Mucosa of rectum (tissue), 2 donors: ENCODE data around the gene MYO3B.
"Not testable (repeated sequence)": the region's sequence is repeated elsewhere in the genome, so short reads cannot be mapped to it uniquely, and the experiment has no call there.

ENCODE experiments used
- H3K27ac ChIP-seq, 2 donors: one replicate each; pipeline ENCODE4 v1.7.0; 2013; ENCODE audit warnings: inconsistent platforms in 2 of 2, low read depth in 2 of 2, low read length in 2 of 2
- H3K27me3 ChIP-seq, 2 donors: one replicate each; pipeline ENCODE4 v1.7.0; 2013; ENCODE audit warnings: low read length in 2 of 2; ENCODE audit not compliant: control insufficient read depth in 2 of 2, insufficient read depth in 2 of 2
- H3K36me3 ChIP-seq, 2 donors: one replicate each; pipeline ENCODE4 v1.7.0; 2013; ENCODE audit warnings: low read length in 2 of 2; ENCODE audit not compliant: control insufficient read depth in 2 of 2, insufficient read depth in 2 of 2
- H3K4me1 ChIP-seq, 2 donors: one replicate each; pipeline ENCODE4 v1.7.0; 2013; ENCODE audit warnings: low read length in 2 of 2, mild to moderate bottlenecking in 1 of 2; ENCODE audit not compliant: control insufficient read depth in 2 of 2, insufficient read depth in 2 of 2
- H3K4me3 ChIP-seq, 2 donors: one replicate each; pipeline ENCODE4 v1.7.0; 2013; ENCODE audit warnings: low read length in 2 of 2
- H3K9ac ChIP-seq, 2 donors: one replicate each; pipeline ENCODE4 v1.7.0; 2013; ENCODE audit warnings: low read length in 2 of 2, low read depth in 1 of 2, mild to moderate bottlenecking in 1 of 2
- H3K9me3 ChIP-seq, 2 donors: one replicate each; pipeline ENCODE4 v1.7.0; 2013; ENCODE audit warnings: low read length in 2 of 2; ENCODE audit not compliant: control insufficient read depth in 2 of 2
- donor health status: healthy.
- donor health status: Normal muscosa, but diverticular disease.

MYO3B gene

DNA sequence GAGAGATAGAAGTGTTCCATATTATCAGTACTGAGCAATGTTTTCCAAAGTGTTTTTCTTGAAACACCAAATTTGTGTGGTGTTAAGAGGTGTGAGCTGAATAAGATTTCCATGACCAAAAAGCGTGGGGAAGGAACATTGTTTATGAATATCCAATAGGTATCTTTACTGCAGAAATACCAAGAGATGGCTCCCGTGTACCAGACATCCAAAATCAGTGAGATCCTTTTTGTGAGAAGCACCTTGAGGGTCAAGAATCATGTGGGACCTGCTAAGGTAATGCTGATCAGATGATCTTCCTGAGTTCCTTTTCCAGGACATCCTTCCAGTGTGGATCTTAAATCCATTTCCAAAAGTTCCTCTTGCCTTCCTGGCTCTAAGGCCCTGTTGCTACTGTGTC, 246.0 kb downstream of the MYO3B start:
- Histone ChIP-seq H3K27me3 (no peaks in the 10 kb centered on the region), H3K36me3 (no peaks in the 10 kb centered on the region), H3K4me1 (peaks cover 0 to 10% of the 10 kb centered on the region in 2 donors), H3K9ac (no peak overlapping the region), H3K27ac (no peak overlapping the region), H3K9me3 (no peaks in the 10 kb centered on the region), H3K4me3 (no peak overlapping the region)

DNA sequence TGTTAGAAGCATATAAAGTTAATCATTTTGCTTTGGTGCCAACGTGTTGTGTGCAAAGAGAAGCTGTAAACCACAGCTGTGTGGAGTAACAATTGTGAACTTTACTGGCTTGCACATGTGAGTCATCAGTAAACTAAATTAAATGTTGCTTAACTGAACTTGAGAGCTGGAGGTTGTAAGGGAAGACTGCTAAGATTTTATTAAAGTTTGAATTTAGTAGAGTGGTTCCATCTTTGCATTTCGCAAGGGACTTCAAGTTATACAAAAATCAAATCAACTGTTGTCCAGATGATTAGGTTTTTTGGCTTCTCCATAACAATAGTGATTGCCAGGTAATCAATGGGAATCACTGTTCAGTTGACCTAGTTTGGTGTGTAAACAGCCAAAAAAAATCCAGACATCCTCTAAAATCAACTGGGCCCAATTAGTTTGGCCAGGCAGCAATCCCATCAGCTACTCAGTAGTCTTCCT, 247.4 kb downstream of the MYO3B start:
- Histone ChIP-seq H3K9ac (no peak overlapping the region), H3K27me3 (no peaks in the 10 kb centered on the region), H3K4me1 (peaks cover 0 to 10% of the 10 kb centered on the region in 2 donors), H3K9me3 (no peaks in the 10 kb centered on the region), H3K27ac (peak overlapping the region in 1 of 2 donors; percentile 11), H3K4me3 (no peak overlapping the region), H3K36me3 (no peaks in the 10 kb centered on the region)

DNA sequence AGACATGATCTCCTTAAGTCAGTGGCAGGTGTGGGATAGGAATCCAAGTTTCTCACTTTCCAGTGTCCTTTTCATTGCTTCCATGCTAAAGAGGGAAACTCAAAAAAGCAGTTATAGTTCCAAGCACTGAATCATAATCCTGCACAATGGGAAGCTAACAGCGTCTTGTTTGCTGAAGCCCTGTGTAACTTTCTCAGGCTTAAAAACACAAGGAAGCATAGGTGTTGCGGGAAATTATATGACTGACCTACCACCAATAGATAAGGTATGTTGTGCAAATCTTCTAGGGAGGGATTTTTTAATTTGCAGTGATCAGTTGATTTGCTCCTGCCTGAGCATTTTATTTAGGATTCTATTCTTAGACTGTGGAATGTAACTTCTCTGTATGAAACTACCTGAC, 250.9 kb downstream of the MYO3B start:
- Histone ChIP-seq H3K9me3 (no peaks in the 10 kb centered on the region), H3K36me3 (no peaks in the 10 kb centered on the region), H3K9ac (no peak overlapping the region), H3K4me1 (peaks cover 3 to 10% of the 10 kb centered on the region in 2 donors), H3K27me3 (no peaks in the 10 kb centered on the region), H3K4me3 (no peak overlapping the region), H3K27ac (no peak overlapping the region)

DNA sequence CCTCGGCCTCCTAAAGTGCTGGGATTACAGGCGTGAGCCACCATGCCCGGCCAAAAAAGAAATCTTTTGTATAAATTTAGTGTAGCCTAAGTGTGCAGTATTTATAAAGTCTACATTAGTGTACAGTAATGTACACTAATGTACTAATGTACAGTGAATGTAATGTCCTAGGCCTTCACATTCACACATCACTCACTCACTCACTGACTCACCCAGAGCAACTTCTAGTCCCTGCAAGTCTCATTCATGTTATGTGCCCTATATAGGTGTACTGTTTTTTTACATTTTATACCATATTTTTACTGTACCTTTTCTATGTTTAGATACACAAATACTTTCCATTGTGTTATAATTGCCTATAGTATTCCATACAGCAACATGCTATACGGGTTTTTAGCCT, 254.9 kb downstream of the MYO3B start:
- H3K36me3 ChIP-seq: no peaks in the 10 kb centered on the region
- no peak overlapping the region for H3K4me3 ChIP-seq
- no peaks in the 10 kb centered on the region for H3K9me3 ChIP-seq
- no peaks in the 10 kb centered on the region for H3K27me3 ChIP-seq
- H3K27ac ChIP-seq: no peak overlapping the region
- peaks cover 7 to 9% of the 10 kb centered on the region in 2 donors for H3K4me1 ChIP-seq
- H3K9ac ChIP-seq: no peak overlapping the region

DNA sequence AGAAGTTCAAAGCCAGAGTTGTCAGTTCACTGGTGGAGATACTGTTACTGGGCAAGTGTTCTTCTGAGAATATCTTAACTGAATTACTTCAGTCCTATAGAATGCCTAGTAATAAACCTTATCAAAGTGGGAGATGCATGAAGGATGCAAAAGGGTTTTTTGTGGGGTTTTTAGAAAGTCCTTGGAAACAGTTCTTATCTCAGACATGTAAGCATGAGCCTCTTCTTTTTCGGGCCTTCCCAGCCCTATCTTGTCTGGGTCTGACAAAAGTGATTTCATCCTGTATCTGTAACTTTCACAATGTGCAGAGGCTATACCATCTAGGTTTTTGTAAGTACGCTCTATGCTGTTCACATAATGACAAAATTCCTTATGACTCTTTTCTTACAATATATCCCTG, 255.5 kb downstream of the MYO3B start:
- Histone ChIP-seq H3K9ac (no peak overlapping the region), H3K36me3 (no peaks in the 10 kb centered on the region)

DNA sequence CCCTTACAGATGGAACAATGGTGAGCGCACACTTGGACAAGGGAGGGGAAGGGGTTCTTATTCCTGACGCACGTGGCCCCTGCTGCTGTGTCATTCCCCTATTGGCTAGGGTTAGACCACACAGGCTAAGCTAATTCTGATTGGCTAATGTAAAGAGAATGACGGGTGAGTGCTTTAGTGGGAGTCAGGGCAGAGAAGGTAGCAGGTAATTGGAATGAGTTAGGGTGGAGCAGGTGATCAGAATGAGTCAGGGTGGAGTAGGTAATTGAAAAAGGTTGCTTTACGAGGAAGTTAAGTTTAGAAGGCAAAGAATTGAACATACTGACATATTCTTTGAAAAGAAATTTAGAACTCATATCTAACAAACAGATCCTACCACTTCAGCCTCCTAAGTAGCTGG, 256.4 kb downstream of the MYO3B start:
- H3K36me3 ChIP-seq, H3K27me3 ChIP-seq, H3K9me3 ChIP-seq, H3K4me3 ChIP-seq, H3K9ac ChIP-seq, H3K4me1 ChIP-seq: not testable (repeated sequence)
- H3K27ac ChIP-seq: peak overlapping the region in 1 of 2 donors; percentile 16

More for the DNA sequence above, 255.5 kb downstream of the MYO3B start:
- no peak overlapping the region for H3K27ac ChIP-seq
- no peaks in the 10 kb centered on the region for H3K9me3 ChIP-seq
- H3K4me1 ChIP-seq: peaks cover 7 to 9% of the 10 kb centered on the region in 2 donors
- H3K4me3 ChIP-seq: no peak overlapping the region
- H3K27me3 ChIP-seq: no peaks in the 10 kb centered on the region

DNA sequence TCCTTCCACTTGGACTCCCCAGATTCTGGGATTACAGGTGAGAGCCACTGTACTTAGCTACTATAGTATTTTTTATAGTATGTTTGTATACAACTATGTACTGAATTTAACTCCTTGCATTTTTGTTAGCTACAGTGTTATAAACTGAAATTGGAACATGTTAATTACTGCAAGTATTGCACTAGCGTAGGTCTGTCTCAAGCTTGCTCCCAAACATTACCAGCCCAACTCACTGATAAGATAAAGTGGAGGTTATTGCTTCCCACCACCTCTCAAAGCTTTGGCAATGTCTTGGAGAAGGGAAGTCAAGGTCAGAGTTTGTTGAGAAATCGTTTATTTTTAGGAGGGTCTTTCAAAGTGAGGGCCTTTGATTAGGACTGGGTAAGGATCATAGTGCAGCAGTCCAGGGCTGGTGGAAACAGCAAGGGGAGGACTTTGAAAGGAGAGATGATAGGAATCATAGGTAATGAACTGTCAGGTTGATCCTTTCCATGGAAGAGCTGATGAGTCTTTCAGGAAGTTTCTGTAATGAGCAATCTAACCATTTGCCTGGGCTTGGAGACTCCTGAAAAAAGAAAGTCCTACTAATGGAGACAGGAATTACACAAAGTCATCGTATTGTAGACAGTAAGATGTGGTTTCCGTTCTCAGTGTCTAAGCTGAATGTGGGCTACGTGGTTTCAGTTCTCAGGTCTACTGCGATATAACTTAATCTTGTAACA, 257.1 kb downstream of the MYO3B start:
- Histone ChIP-seq H3K9ac (no peak overlapping the region), H3K27ac (peak overlapping the region in 1 of 2 donors; percentile 16), H3K27me3 (no peaks in the 10 kb centered on the region), H3K4me1 (peaks cover 7 to 9% of the 10 kb centered on the region in 2 donors), H3K9me3 (no peaks in the 10 kb centered on the region), H3K36me3 (no peaks in the 10 kb centered on the region), H3K4me3 (no peak overlapping the region)

DNA sequence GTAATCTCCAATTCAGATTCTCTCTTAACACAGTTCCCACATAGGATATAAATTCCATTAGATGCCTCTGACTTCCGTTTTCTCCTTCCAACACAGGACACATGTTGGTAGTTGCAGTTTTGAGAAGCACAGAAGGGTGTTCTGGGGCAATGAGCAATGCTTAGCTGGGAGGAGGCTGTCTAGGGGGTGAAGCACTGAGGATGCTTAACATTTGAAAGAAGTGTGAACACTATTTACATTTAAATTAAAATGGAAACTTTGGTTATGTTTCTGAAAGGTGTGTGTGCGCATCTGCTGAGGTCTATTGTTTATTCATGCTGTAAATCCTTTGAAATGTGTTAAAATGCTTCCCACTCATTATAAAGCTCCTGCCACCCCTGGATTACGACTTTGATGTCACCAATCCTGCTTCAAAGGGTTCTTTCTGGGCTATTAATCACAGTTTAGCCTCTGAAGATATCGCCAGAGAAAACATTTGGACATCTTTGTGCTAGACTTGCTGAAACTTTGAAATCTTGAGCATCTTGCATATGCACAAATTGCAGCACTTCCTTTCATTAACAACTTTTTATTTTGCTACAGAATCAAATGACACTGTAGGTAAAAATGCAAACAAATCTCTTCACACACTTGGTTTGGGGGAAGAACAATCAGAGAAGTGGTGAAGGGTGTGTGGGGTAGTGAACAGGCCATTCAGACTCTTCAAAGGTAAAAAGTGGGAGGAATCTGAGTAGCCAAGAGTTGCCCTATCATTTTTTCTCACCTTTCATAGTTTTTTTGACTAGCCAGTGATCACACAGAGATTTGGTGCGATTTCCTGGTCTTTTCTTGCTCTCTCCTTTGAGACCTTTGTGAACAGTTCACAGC, 258.4 kb downstream of the MYO3B start:
- no peaks in the 10 kb centered on the region for H3K36me3 ChIP-seq
- H3K27ac ChIP-seq: no peak overlapping the region
- H3K4me3 ChIP-seq: no peak overlapping the region

DNA sequence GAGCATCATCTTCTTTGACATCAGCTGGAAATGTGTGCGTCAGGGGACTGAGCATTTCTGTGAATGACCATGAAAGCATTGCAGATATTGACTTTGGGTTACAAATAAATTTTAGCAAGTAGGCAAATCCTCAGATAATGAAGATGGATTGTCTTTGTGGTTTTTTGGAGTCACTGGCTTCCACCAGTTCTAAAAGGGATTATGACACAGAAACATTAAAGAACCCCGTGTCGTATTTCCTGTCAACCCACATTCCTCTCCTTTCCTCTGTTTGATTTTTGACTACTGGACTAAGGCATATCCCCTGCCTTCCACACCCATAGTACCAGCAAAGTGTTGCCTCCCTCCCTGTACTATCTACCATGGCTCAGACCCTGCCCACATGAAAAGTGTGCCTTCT, 268.1 kb downstream of the MYO3B start:
- Histone ChIP-seq H3K27me3 (no peaks in the 10 kb centered on the region), H3K4me1 (peaks cover 0 to 6% of the 10 kb centered on the region in 2 donors), H3K4me3 (no peak overlapping the region)

More for the DNA sequence above, 258.4 kb downstream of the MYO3B start:
- H3K27me3 ChIP-seq: no peaks in the 10 kb centered on the region
- H3K9ac ChIP-seq: no peak overlapping the region
- H3K4me1 ChIP-seq: peaks cover 6 to 9% of the 10 kb centered on the region in 2 donors
- no peaks in the 10 kb centered on the region for H3K9me3 ChIP-seq

DNA sequence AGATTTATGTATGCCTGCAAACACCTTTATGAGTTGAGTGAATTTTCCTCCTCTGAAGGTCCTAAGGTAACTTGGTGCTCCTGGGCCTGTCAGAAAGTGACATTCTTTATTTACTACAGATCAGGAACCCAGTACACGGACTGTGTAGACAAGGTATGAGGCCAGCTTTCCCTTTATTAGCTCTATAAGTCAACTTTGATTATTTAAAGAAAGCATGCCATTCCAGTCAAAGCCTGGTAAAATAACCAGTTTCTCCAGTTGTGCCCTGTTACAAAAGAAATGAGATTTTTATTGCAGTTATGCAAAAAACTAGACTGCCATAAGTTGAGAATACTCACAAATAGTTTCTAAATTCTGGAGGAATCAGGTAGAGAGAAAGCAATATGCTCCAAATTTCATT, 271.1 kb downstream of the MYO3B start:
- Histone ChIP-seq H3K36me3 (no peaks in the 10 kb centered on the region), H3K4me1 (no peaks in the 10 kb centered on the region), H3K4me3 (no peak overlapping the region), H3K27ac (no peak overlapping the region), H3K9me3 (peaks cover 0 to 2% of the 10 kb centered on the region in 2 donors), H3K9ac (no peak overlapping the region), H3K27me3 (no peaks in the 10 kb centered on the region)

More for the DNA sequence above, 268.1 kb downstream of the MYO3B start:
- Histone ChIP-seq H3K36me3 (no peaks in the 10 kb centered on the region), H3K9ac (no peak overlapping the region), H3K9me3 (peaks cover 0 to 2% of the 10 kb centered on the region in 2 donors), H3K27ac (no peak overlapping the region)
